Measurements from ENCODE around the gene CALHM6.

CALHM6 gene

DNA sequence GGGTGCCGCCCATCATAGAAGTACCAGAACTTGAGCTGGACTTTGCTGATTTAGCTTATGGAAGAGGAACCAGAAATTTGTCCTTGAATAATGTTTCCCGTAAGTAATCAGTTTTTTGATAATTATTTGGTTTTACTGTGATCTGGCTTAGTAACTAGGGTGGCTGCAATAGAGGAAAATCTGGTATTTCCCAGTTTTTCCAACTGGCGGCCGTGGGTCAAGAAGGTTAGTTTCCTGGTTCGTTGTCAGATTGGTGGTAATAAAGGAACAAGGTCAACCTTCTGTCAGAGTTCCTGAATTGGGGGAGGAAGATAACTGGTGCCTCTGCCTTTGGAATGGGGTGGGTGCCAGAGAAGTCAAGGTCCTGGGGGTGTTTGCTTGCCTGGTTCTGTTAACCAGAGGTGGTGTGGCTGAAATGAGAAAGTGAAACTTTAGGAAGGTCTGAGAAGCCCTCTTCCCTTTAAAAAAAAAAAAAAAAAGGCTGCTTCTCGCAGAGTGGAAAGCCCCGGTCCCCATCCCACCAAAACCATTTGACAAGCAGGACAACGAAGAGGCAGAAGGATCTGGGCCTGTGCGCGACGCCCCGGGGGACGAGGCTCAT lies at the start of gene CALHM6:
TSS of gene CALHM6 (plus strand) at position 45 of the 601 bp plus-strand sequence. CDS start at position 600, 555 bp downstream.
- H3K4me3 ChIP-seq (ENCODE audit: low read depth, low read length), result peak within 1 kb of the TSS; percentile 51
- peaks cover 19% of the 10 kb centered on the region for H3K4me1 ChIP-seq (ENCODE audit: control insufficient read depth, insufficient read depth, low read length)
- H3K9ac ChIP-seq (ENCODE audit: low read depth, low read length), result peak within 1 kb of the TSS; percentile 49; the same call in 1 of the 2 replicates
- no peaks in the 10 kb centered on the region for H3K36me3 ChIP-seq (ENCODE audit: control insufficient read depth, insufficient read depth, low read length)
- H3K9me3 ChIP-seq (ENCODE audit: control insufficient read depth, insufficient read depth, low read length), result no peaks in the 10 kb centered on the region
- no peak within 1 kb of the TSS for H3K27ac ChIP-seq (ENCODE audit: low read depth, low read length)
- H3K27me3 ChIP-seq (ENCODE audit: control insufficient read depth, insufficient read depth, low read length), result peaks cover 48% of the 10 kb centered on the region

DNA sequence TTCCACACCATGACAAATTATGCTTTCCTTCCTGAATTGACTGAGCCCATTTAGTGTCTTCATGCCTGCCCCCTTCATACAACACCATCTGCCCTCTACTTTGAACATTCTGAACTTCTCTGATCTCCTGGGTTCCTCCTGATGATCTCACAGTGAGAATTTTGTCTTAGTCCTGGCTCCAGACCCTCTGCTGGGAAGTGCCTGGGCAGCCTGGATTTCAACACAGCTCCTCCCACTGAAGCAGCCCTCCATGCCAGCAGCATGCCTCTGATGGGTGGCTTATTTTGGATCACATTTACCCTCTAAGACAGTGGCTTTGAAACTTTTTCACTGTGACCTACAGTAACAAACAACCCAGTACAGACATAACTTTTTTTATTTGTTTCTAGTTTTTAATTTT lies 48.9 kb upstream of the CALHM6 start:
- no peak overlapping the region for H3K9ac ChIP-seq (ENCODE audit: low read depth, low read length)
- H3K9me3 ChIP-seq (ENCODE audit: control insufficient read depth, insufficient read depth, low read length), result no peaks in the 10 kb centered on the region
- H3K27me3 ChIP-seq (ENCODE audit: control insufficient read depth, insufficient read depth, low read length), result no peaks in the 10 kb centered on the region
- H3K36me3 ChIP-seq (ENCODE audit: control insufficient read depth, insufficient read depth, low read length), result no peaks in the 10 kb centered on the region
- H3K4me1 ChIP-seq (ENCODE audit: control insufficient read depth, insufficient read depth, low read length), result peaks cover 13% of the 10 kb centered on the region; the same call in 1 of the 2 replicates
- H3K4me3 ChIP-seq (ENCODE audit: low read depth, low read length), result no peak overlapping the region
- H3K27ac ChIP-seq (ENCODE audit: low read depth, low read length), result no peak overlapping the region

DNA sequence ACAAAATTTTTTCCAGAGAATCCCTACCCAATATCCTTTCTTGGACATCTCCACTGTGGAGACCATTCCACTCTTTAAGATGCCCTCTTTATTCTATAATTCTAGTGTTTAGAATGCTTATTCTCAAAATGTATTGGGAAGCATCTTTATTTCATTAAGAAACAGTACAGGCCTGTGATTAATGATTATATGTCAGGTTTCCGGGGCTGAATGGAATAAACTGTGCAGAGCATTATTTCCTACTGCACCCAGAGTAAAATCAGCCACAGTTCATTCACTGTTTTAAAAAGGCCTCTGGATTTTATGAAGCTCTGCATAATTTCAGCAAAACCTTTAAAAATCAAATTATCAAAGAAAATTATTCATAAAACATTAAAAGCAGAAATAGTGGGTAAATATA lies 47.8 kb upstream of the CALHM6 start:
- no peak overlapping the region for H3K9ac ChIP-seq (ENCODE audit: low read depth, low read length)
- no peak overlapping the region for H3K4me3 ChIP-seq (ENCODE audit: low read depth, low read length)
- no peaks in the 10 kb centered on the region for H3K36me3 ChIP-seq (ENCODE audit: control insufficient read depth, insufficient read depth, low read length)
- H3K9me3 ChIP-seq (ENCODE audit: control insufficient read depth, insufficient read depth, low read length), result no peaks in the 10 kb centered on the region
- no peaks in the 10 kb centered on the region for H3K27me3 ChIP-seq (ENCODE audit: control insufficient read depth, insufficient read depth, low read length)
- H3K4me1 ChIP-seq (ENCODE audit: control insufficient read depth, insufficient read depth, low read length), result peaks cover 13% of the 10 kb centered on the region; the same call in 1 of the 2 replicates
- no peak overlapping the region for H3K27ac ChIP-seq (ENCODE audit: low read depth, low read length)

DNA sequence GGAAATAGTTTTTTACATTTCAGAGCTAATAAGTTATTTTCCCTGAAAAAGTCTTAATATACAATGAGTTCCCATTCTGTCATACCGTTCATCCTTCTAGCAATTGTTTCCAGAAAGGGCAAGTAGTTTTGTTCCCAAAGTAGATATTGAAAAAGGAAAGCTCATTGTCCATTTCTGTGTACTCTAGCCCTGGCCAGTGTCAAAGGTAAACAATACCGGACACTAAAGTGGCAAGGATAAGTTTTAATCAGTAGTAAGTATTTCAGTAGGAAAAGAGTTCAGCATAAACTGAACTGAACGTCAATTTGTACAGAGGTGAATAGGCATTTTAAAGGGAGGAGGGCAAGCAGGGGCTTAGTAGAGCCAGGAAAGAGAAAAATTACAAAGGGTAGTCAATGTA lies 43.5 kb upstream of the CALHM6 start:
- no peak overlapping the region for H3K27ac ChIP-seq (ENCODE audit: low read depth, low read length)
- no peak overlapping the region for H3K4me3 ChIP-seq (ENCODE audit: low read depth, low read length)
- H3K36me3 ChIP-seq (ENCODE audit: control insufficient read depth, insufficient read depth, low read length), result no peaks in the 10 kb centered on the region
- no peak overlapping the region for H3K9ac ChIP-seq (ENCODE audit: low read depth, low read length)
- peaks cover 13% of the 10 kb centered on the region; the same call in 1 of the 2 replicates for H3K4me1 ChIP-seq (ENCODE audit: control insufficient read depth, insufficient read depth, low read length)
- no peaks in the 10 kb centered on the region for H3K27me3 ChIP-seq (ENCODE audit: control insufficient read depth, insufficient read depth, low read length)
- no peaks in the 10 kb centered on the region for H3K9me3 ChIP-seq (ENCODE audit: control insufficient read depth, insufficient read depth, low read length)

DNA sequence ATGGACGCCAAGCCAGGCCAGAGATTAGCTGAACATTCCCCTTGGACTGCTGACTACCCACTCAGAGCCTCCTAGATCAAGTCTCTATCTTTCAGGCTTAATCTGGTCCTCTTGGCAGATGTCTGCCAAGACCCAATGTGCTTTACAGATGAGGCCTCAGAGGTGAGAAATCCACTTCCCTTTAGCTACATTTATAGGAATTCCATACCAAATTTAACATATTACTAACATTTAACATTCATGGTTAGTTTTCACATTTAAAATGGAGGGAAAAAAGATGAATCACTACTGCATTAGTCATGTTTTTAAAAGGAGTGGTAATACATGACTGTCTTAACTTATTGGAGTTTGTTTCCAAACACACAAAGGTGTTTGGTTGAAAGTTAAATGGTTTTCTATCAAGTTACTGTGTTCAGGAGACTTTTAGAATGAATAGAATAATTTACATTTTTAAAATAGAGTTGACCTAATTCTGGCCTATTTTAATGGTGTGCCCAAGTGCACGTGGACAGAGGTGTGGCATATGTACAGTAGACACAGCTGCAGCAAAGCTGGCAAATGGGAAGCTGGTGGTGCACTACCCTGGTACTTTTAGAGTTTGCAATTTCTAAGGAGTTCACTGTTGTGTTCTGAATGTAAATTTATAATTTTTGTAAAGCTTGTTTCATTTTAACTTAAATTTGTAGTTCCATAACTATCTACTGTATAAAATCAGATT lies 41.9 kb upstream of the CALHM6 start:
- Histone ChIP-seq H3K9ac (ENCODE audit: low read depth, low read length) (no peak overlapping the region), H3K4me3 (ENCODE audit: low read depth, low read length) (no peak overlapping the region), H3K4me1 (ENCODE audit: control insufficient read depth, insufficient read depth, low read length) (peaks cover 18% of the 10 kb centered on the region; the same call in 1 of the 2 replicates), H3K36me3 (ENCODE audit: control insufficient read depth, insufficient read depth, low read length) (no peaks in the 10 kb centered on the region), H3K27ac (ENCODE audit: low read depth, low read length) (no peak overlapping the region), H3K27me3 (ENCODE audit: control insufficient read depth, insufficient read depth, low read length) (no peaks in the 10 kb centered on the region), H3K9me3 (ENCODE audit: control insufficient read depth, insufficient read depth, low read length) (no peaks in the 10 kb centered on the region)

DNA sequence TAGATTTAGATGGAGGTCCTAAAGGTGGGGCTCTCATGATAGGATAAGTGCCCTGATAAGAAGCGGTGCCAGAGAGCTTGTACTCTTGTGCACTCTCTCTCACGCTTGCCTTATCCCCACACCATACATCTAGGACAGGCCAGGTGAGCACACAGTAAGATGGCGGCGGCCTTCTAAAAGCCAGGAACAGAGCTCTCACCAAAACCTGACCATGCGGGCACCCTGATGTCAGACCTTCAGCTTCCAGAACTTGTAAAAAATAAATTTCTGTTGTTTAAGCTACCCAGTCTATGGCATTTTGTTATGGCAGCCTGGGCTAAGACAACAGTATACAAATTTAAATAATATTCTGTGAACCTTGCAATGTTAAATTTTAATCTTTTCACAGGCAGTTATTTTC lies 40.8 kb upstream of the CALHM6 start:
- no peaks in the 10 kb centered on the region for H3K27me3 ChIP-seq (ENCODE audit: control insufficient read depth, insufficient read depth, low read length)
- H3K27ac ChIP-seq (ENCODE audit: low read depth, low read length), result no peak overlapping the region
- no peak overlapping the region for H3K4me3 ChIP-seq (ENCODE audit: low read depth, low read length)
- no peak overlapping the region for H3K9ac ChIP-seq (ENCODE audit: low read depth, low read length)
- peaks cover 25% of the 10 kb centered on the region for H3K4me1 ChIP-seq (ENCODE audit: control insufficient read depth, insufficient read depth, low read length)
- H3K36me3 ChIP-seq (ENCODE audit: control insufficient read depth, insufficient read depth, low read length), result no peaks in the 10 kb centered on the region
- no peaks in the 10 kb centered on the region for H3K9me3 ChIP-seq (ENCODE audit: control insufficient read depth, insufficient read depth, low read length)

DNA sequence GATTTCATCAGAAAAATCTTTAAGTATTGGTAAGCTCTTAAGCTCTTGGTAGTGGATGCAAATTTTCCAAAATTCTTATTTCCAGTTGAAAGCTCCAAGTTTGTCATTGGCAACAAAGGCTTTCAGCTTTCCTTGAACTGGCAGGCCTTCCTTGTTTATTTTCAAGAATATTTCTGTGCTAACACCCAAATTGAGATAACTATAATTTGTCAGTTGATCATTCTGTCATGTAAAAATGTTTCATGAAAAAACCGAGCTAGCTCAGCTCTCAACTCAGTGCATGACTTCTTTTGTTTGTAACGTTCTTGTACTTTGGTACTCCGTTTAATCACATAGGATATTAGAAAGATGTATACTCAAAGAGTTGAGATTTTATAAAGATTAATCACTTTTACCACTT lies 38.9 kb upstream of the CALHM6 start:
- Histone ChIP-seq H3K27ac (ENCODE audit: low read depth, low read length) (no peak overlapping the region), H3K4me3 (ENCODE audit: low read depth, low read length) (no peak overlapping the region)

DNA sequence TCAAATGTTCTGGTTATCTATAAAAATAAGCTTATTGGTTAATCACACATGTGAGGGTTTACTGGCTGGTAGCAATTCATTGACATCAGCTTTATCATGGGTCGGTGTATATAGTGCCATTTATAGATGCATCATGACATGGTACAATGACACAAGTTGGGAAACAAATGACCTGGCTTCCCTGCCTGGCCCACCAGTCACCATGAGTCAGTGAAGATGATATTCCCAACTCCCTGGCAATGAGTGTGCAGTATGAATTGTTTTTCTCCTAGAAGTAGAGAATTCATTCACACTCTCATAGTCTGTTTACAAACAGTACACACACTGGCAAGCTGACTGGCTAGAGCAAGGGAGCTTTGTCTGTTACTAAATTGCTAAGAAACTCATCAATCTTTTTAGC lies 37.2 kb upstream of the CALHM6 start:
- Histone ChIP-seq H3K27me3 (ENCODE audit: control insufficient read depth, insufficient read depth, low read length) (no peaks in the 10 kb centered on the region), H3K27ac (ENCODE audit: low read depth, low read length) (no peak overlapping the region), H3K4me3 (ENCODE audit: low read depth, low read length) (no peak overlapping the region), H3K9ac (ENCODE audit: low read depth, low read length) (no peak overlapping the region), H3K9me3 (ENCODE audit: control insufficient read depth, insufficient read depth, low read length) (no peaks in the 10 kb centered on the region), H3K4me1 (ENCODE audit: control insufficient read depth, insufficient read depth, low read length) (peaks cover 24% of the 10 kb centered on the region), H3K36me3 (ENCODE audit: control insufficient read depth, insufficient read depth, low read length) (peaks cover 25% of the 10 kb centered on the region)

More for the DNA sequence above, 38.9 kb upstream of the CALHM6 start:
- peaks cover 24% of the 10 kb centered on the region for H3K4me1 ChIP-seq (ENCODE audit: control insufficient read depth, insufficient read depth, low read length)
- no peaks in the 10 kb centered on the region for H3K27me3 ChIP-seq (ENCODE audit: control insufficient read depth, insufficient read depth, low read length)
- H3K36me3 ChIP-seq (ENCODE audit: control insufficient read depth, insufficient read depth, low read length), result peaks cover 10% of the 10 kb centered on the region; the same call in 1 of the 2 replicates
- H3K9me3 ChIP-seq (ENCODE audit: control insufficient read depth, insufficient read depth, low read length), result no peaks in the 10 kb centered on the region
- H3K9ac ChIP-seq (ENCODE audit: low read depth, low read length), result no peak overlapping the region

DNA sequence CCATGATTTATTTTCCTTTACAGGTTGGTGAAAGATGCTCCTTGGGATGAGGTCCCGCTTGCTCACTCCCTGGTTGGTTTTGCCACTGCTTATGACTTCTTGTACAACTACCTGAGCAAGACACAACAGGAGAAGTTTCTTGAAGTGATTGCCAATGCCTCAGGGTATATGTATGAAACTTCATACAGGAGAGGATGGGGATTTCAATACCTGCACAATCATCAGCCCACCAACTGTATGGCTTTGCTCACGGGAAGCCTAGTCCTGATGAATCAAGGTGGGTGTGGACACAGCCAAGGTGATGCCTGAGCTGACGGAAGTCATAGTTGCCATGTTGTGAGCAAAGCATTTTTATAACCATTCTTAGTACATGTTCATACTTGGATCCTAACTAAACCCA lies 34.6 kb upstream of the CALHM6 start:
- H3K4me1 ChIP-seq (ENCODE audit: control insufficient read depth, insufficient read depth, low read length), result peaks cover 29% of the 10 kb centered on the region
- H3K36me3 ChIP-seq (ENCODE audit: control insufficient read depth, insufficient read depth, low read length), result peaks cover 28% of the 10 kb centered on the region

DNA sequence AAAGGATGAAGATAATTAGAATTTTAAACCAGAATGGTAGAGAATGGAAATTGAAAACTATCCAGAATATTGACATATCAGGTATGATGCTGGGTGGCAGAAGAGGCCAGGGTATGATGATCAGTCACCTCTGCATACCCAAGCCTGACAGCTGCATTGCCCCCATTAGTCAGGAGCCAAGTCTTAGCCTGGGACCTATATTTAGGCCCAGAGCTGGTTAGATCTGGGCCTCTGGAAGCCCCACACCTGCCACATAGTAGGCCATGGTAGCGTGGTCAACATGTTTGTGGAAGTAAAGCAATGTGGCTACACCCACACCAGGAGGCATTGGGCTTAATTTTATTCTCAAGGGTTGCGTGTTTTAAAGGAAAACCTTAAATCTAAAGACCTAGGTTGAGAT lies 32.1 kb upstream of the CALHM6 start:
- Histone ChIP-seq H3K27ac (ENCODE audit: low read depth, low read length) (no peak overlapping the region), H3K4me1 (ENCODE audit: control insufficient read depth, insufficient read depth, low read length) (peaks cover 40% of the 10 kb centered on the region), H3K36me3 (ENCODE audit: control insufficient read depth, insufficient read depth, low read length) (peaks cover 33% of the 10 kb centered on the region)

More for the DNA sequence above, 34.6 kb upstream of the CALHM6 start:
- no peaks in the 10 kb centered on the region for H3K27me3 ChIP-seq (ENCODE audit: control insufficient read depth, insufficient read depth, low read length)
- H3K9ac ChIP-seq (ENCODE audit: low read depth, low read length), result no peak overlapping the region
- no peaks in the 10 kb centered on the region for H3K9me3 ChIP-seq (ENCODE audit: control insufficient read depth, insufficient read depth, low read length)
- no peak overlapping the region for H3K4me3 ChIP-seq (ENCODE audit: low read depth, low read length)
- no peak overlapping the region for H3K27ac ChIP-seq (ENCODE audit: low read depth, low read length)

DNA sequence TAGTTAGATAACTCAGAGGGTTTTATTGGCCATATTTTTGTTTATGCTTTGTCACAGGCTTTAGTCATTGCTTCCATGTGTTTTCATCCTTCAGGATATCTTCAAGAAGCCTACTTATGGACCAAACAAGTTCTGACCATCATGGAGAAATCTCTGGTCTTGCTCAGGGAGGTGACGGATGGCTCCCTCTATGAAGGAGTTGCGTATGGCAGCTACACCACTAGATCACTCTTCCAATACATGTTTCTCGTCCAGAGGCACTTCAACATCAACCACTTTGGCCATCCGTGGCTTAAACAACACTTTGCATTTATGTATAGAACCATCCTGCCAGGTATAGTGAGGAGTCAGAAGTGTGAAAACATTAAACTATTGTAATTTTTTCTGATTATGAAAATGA lies 30.3 kb upstream of the CALHM6 start:
- no peaks in the 10 kb centered on the region for H3K27me3 ChIP-seq (ENCODE audit: control insufficient read depth, insufficient read depth, low read length)
- peaks cover 26% of the 10 kb centered on the region for H3K4me1 ChIP-seq (ENCODE audit: control insufficient read depth, insufficient read depth, low read length)
- H3K27ac ChIP-seq (ENCODE audit: low read depth, low read length), result no peak overlapping the region
- no peak overlapping the region for H3K9ac ChIP-seq (ENCODE audit: low read depth, low read length)
- H3K36me3 ChIP-seq (ENCODE audit: control insufficient read depth, insufficient read depth, low read length), result peaks cover 49% of the 10 kb centered on the region
- no peaks in the 10 kb centered on the region for H3K9me3 ChIP-seq (ENCODE audit: control insufficient read depth, insufficient read depth, low read length)
- H3K4me3 ChIP-seq (ENCODE audit: low read depth, low read length), result no peak overlapping the region

More for the DNA sequence above, 32.1 kb upstream of the CALHM6 start:
- Histone ChIP-seq H3K4me3 (ENCODE audit: low read depth, low read length) (no peak overlapping the region), H3K9me3 (ENCODE audit: control insufficient read depth, insufficient read depth, low read length) (no peaks in the 10 kb centered on the region), H3K27me3 (ENCODE audit: control insufficient read depth, insufficient read depth, low read length) (no peaks in the 10 kb centered on the region), H3K9ac (ENCODE audit: low read depth, low read length) (no peak overlapping the region)
